Measurements from ENCODE around the gene FBXL19. TPM values are rescaled to one million over a fixed set of nuclear protein-coding genes. Genes with fewer than 3 reads are reported as not detected.

FBXL19 gene
- polyA plus RNA-seq (99.6 and 124 TPM in 2 replicates), polyA minus RNA-seq (122 and 157 TPM in 2 replicates)

GRCh38 chr16:30923554-30924075 lies at the start of gene FBXL19:
Gene FBXL19 (plus strand): TSS chr16:30923572. CDS start chr16:30925755, 2,183 bp downstream.
- H3K27ac ChIP-seq (ENCODE audit: low read length) = peak within 1 kb of the TSS; percentile 95
- H3K79me2 ChIP-seq (replicated peaks; ENCODE audit: insufficient read depth, low read length) = peaks cover 11% of the 10 kb centered on the region
- no peak within 1 kb of the TSS for H2AFZ ChIP-seq (ENCODE audit: low read depth, low read length)
- TF ChIP-seq EP300 (conservative IDR thresholded peaks at IDR 0.05; ENCODE audit: poor library complexity, severe bottlenecking) (no peak), POLR2AphosphoS5 (IDR thresholded peaks at IDR 0.05) (peak; percentile 53), EZH2 (IDR thresholded peaks at IDR 0.05; ENCODE audit: borderline replicate concordance, insufficient read depth, low read length, poor library complexity, severe bottlenecking) (no peak)
- peak within 1 kb of the TSS; percentile 87 for H3K4me3 ChIP-seq (ENCODE audit: low read length)
- H4K20me1 ChIP-seq (ENCODE audit: insufficient read depth) = no peaks in the 10 kb centered on the region
- H3K36me3 ChIP-seq (ENCODE audit: insufficient read depth, low read length) = no peaks in the 10 kb centered on the region
- H3K27me3 ChIP-seq (ENCODE audit: insufficient read depth, low read depth, low read length) = no peaks in the 10 kb centered on the region
- H3K9me2 ChIP-seq (ENCODE audit: insufficient read depth, low read length) = no peaks in the 10 kb centered on the region
- H3F3A ChIP-seq (ENCODE audit: insufficient read depth, low read length, poor library complexity, severe bottlenecking) = no peaks in the 10 kb centered on the region
- H3K4me2 ChIP-seq (ENCODE audit: low read length) = peak within 1 kb of the TSS; percentile 91
- no peaks in the 10 kb centered on the region for H3K9me3 ChIP-seq (ENCODE audit: low read length)
- peak within 1 kb of the TSS; percentile 88 for H3K9ac ChIP-seq (ENCODE audit: low read length)

GRCh38 chr16:30874244-30874820 lies 49.0 kb upstream of the FBXL19 start:
- Histone ChIP-seq H3K36me3 (ENCODE audit: insufficient read depth, low read length) (no peaks in the 10 kb centered on the region), H3K4me2 (ENCODE audit: low read length) (peak overlapping the region; percentile 68), H3K4me3 (ENCODE audit: low read length) (peak overlapping the region; percentile 85), H3K79me2 (replicated peaks; ENCODE audit: insufficient read depth, low read length) (peaks cover 16% of the 10 kb centered on the region), H3K9me3 (ENCODE audit: low read length) (no peaks in the 10 kb centered on the region), H3K9me2 (ENCODE audit: insufficient read depth, low read length) (no peaks in the 10 kb centered on the region), H3F3A (ENCODE audit: insufficient read depth, low read length, poor library complexity, severe bottlenecking) (peaks cover 4% of the 10 kb centered on the region), H3K9ac (ENCODE audit: low read length) (peak overlapping the region; percentile 90), H4K20me1 (ENCODE audit: insufficient read depth) (no peaks in the 10 kb centered on the region), H3K27me3 (ENCODE audit: insufficient read depth, low read depth, low read length) (no peaks in the 10 kb centered on the region), H2AFZ (ENCODE audit: low read depth, low read length) (peak overlapping the region; percentile 79), H3K27ac (ENCODE audit: low read length) (peak overlapping the region; percentile 96)
- TF ChIP-seq POLR2AphosphoS5 (IDR thresholded peaks at IDR 0.05) (no peak), MXI1 (conservative IDR thresholded peaks at IDR 0.05; ENCODE audit: poor library complexity, severe bottlenecking) (no peak), EZH2 (IDR thresholded peaks at IDR 0.05; ENCODE audit: borderline replicate concordance, insufficient read depth, low read length, poor library complexity, severe bottlenecking) (no peak), REST (IDR thresholded peaks at IDR 0.05; ENCODE audit: borderline replicate concordance) (no peak), RAD21 (conservative IDR thresholded peaks at IDR 0.05) (no peak)

- peaks cover 16% of the 10 kb centered on the region for H3K79me2 ChIP-seq (replicated peaks; ENCODE audit: insufficient read depth, low read length)
- H3K4me2 ChIP-seq (ENCODE audit: low read length) = peak overlapping the region; percentile 90
- H4K20me1 ChIP-seq (ENCODE audit: insufficient read depth) = no peaks in the 10 kb centered on the region
- peak overlapping the region; percentile 90 for H3K9ac ChIP-seq (ENCODE audit: low read length)
- no peaks in the 10 kb centered on the region for H3K27me3 ChIP-seq (ENCODE audit: insufficient read depth, low read depth, low read length)
- peaks cover 4% of the 10 kb centered on the region for H3F3A ChIP-seq (ENCODE audit: insufficient read depth, low read length, poor library complexity, severe bottlenecking)
- H3K4me3 ChIP-seq (ENCODE audit: low read length) = peak overlapping the region; percentile 85
- H3K9me2 ChIP-seq (ENCODE audit: insufficient read depth, low read length) = no peaks in the 10 kb centered on the region
- no peaks in the 10 kb centered on the region for H3K9me3 ChIP-seq (ENCODE audit: low read length)
- peak overlapping the region; percentile 96 for H3K27ac ChIP-seq (ENCODE audit: low read length)
- H2AFZ ChIP-seq (ENCODE audit: low read depth, low read length) = peak overlapping the region; percentile 79
- TF ChIP-seq REST (IDR thresholded peaks at IDR 0.05; ENCODE audit: borderline replicate concordance) = peak; percentile 92
- TF ChIP-seq POLR2AphosphoS5 (IDR thresholded peaks at IDR 0.05) = peak; percentile 95
- no peak for TF ChIP-seq CTCF (IDR thresholded peaks at IDR 0.05; ENCODE audit: poor library complexity, severe bottlenecking)
- peak; percentile 89 for TF ChIP-seq MXI1 (conservative IDR thresholded peaks at IDR 0.05; ENCODE audit: poor library complexity, severe bottlenecking)
- TF ChIP-seq RAD21 (conservative IDR thresholded peaks at IDR 0.05) = peak; percentile 43
- TF ChIP-seq EZH2 (IDR thresholded peaks at IDR 0.05; ENCODE audit: borderline replicate concordance, insufficient read depth, low read length, poor library complexity, severe bottlenecking) = no peak
- peak; percentile 72 for TF ChIP-seq EP300 (conservative IDR thresholded peaks at IDR 0.05; ENCODE audit: poor library complexity, severe bottlenecking)
- TF ChIP-seq TAF1 (IDR thresholded peaks at IDR 0.05; ENCODE audit: low read depth) = peak; percentile 76
- peak; percentile 60 for TF ChIP-seq SMC3 (conservative IDR thresholded peaks at IDR 0.05; ENCODE audit: poor library complexity)
- no peaks in the 10 kb centered on the region for H3K36me3 ChIP-seq (ENCODE audit: insufficient read depth, low read length)
Measured at GRCh38 chr16:30874821-30875717, 48.3 kb upstream of the FBXL19 start.

All from neural cell (in vitro differentiated cells).